GM19240 (cell line): ENCODE results near the gene BMAL1.
A peak's percentile ranks its signal among the peaks of the same experiment; 100 is the strongest.

Experiments
- DNase-seq: peaks from one replicate; pipeline ENCODE4 v3.0.0; 2011; ENCODE audit warnings: low spot score; ENCODE audit not compliant: insufficient read length

The BMAL1 gene

DNA sequence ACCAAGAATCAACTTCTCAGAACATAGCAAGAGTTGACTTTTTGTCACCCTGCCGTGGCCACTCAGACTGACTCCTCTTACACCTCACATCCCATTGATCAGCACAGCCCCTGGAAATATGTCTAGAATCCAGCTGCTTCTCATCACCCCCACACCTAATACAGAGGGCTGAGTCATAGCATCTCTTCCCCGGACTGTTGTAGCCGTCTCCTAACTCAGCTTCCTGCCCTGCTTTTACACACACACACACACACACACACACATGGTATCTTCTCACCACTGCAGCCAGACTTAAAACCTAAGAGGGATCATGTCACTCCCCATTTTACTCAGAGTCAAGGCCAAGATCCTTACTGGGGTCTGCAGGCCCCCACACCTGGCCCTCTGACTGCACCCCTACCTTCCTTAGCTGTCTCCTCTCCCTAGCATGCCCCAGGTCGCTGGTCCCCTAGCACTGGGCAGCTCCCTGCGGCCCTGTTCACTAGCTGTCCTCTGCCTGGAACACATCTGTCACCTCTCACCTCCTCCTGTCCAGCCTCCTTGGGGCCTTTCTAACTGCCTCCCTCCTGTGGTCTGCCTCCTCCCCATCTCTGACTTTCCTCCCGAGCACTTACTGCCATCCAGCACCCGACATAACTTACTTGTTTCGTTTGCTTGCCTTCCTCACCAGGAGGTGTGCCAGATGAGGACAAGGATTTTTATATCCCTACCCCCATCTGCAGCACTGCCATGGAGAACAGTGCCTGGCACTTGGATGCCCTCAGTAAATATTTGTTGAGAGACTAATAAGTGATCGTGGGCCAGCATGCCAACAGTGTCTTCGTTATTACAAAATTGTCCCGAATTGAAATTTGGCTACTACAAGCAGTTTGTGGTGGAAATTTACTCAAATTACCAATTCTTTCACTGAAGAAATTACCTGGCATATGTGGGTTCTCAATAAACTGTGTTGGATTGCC, 61.9 kb downstream of the BMAL1 start:
- DNase-seq: no peak

DNA sequence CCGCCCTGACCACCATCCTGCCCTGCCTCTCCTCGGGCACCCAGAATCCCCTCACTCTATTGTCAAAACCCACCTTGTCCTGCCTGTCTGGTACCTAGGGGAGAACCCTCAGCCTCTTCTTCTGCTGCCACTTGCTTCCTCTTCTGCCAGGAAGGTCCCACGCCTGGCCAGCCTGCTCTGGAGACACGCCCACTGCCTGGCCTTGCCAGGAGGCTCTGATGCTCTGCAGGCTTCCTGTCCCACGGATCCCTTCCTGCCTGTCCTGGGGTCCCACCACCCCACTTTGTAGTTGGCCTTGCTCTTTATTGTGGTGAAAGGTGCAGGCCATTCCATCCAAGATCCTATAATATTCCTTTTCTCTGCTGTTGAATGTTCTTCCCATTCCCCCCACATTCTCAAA, 63.4 kb downstream of the BMAL1 start:
- no peak for DNase-seq

DNA sequence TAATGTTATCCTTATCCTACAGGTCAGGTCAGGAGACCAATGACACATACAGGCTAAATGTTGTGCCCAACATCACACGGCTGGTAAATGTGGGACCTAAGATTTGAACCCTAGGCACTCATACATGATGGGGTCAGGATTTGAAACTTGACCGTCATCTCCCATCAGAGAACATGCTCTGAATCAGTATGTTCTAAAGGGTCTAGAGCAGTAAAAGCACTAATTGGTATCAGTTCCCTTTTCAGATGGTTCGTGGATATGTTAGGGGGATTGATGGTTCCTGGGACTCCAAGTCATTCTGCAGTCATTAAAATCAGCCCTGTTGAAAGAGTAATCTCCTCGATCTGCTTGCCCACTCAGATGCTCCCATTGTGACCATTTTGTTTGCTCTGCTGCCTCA, 65.5 kb downstream of the BMAL1 start:
- DNase-seq: no peak

DNA sequence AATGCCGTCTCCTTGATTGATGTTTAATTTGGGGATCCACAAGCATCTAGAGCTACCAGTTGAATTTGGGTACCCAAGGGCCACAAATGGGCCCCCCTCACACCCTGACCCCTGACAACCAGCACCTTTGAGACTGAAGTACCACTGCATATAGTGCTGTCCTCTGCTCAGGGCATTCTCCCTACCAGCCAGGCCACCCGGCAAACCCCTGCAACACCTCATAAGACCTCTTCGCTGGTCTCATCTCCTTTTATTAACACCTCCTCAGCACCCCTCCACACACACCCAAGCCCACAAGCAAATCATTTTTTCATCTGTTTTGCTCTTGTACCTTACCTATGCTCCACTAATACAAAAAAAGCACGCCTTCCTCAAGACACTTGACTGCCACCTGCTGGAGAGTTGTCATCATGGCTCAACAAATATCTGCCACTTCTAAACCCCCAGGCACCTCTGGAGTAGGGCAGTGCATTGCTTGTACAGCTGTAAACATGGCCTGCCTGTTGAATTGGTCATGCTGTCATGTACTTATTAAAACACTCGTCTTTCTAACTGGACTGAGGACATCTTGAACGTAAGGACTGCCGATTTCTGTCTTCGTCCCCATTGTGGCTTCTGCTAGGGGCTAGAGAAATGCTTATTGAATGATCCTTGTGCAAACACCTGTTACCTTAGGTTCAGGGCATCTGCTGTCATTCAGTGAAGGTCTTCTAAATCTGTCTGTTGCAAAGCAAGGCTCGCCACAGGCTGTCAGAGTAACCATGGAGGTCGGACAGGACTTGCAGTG, 66.5 kb downstream of the BMAL1 start:
- peak; percentile 45 for DNase-seq

DNA sequence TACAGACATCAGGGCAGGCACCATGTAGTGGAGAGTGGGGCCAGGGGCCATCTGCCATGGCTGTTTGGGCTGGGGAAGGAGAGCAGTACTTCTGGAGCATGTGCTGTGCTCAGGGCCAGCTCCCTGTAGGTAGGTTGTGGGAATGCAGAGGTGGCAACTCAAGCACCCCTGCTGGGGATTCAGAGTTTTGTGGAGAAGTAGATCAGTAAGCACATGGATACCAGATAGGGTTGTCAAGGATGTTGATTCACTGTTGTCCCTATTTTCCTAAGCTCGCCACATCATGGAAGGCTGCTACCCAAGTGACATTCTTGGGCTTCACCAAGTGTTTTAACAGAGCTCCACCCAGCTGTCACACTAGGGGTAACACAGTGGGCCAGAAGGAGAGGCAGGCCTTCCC, 67.2 kb downstream of the BMAL1 start:
- no peak for DNase-seq

DNA sequence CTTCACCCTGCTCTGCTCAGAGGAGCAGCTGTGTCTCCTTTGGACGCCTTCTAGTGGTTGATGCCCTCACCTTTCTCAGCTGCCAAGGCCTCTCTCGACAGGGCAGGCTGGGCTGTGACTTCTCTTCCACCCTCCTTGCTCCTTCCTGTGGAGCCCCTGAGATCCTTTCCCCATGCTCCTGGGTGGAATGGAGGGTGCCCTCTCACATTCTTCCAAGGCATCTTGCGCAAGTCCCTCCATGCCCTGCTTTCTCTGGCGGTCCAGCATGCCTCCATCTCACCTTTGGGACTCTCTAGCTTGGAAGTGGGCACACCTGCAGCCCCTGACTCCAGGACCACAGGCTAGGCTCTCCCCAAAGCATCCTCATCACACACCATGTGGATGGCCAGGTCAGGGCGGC, 68.9 kb downstream of the BMAL1 start:
- DNase-seq: no peak

DNA sequence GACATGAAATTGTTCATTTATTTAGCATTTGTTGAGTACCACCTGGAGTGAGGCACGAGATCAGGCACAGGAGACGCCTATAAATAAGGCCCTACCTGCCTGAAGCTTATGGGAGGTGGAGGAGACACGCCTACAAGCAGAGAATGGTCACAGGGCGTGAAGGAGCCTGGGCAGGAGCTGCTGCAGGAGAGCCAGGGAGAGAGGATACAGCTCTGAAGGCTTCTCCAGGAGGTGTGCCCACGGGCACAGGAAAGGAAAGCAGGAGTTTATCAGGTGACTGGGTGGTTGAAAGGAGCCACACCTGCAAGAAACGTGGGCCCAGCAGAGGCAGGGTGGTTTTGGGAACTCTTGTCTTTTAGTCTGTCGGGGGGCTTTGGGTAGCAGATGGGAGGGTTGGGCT, 70.3 kb downstream of the BMAL1 start:
- DNase-seq: no peak

DNA sequence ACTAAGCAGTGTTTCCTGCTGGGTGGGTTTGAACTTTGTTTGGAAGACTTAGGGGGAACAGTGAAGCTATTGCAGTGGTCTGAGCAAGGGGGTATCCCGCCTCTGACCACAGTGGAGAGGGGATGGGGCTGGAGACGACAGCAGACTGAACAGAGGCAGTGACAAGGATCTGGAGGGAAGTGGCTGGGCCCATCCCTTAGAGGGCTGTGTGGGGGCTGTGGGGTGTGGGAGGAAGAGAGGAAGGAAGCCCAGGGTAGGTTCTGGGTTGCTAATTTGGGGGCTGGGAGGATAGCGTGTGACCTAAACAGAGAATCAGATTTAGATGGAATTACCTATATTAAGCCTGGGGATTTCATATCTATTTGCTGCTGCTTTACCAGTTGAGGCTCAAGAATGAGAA, 70.7 kb downstream of the BMAL1 start:
- DNase-seq: no peak

DNA sequence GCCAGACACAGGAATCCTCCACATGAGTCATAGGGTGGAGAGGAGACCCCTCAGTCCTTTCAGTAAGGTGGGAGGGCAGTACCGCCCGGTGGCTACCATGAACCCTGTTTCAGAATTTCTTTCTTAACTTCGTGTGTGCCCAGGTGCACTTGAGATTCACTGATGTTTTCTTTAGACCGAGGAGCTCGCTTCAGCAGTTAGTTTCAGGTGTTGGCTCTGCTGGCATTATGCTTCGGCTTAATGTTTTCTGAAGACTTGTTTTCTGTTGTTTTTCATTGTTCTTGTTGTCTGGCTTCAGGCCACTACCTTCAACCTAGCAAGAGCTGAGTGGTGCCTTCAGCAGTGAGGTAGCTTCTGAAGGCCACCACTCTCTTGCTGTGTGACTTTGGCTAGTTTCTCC, 71.5 kb downstream of the BMAL1 start:
- no peak for DNase-seq

DNA sequence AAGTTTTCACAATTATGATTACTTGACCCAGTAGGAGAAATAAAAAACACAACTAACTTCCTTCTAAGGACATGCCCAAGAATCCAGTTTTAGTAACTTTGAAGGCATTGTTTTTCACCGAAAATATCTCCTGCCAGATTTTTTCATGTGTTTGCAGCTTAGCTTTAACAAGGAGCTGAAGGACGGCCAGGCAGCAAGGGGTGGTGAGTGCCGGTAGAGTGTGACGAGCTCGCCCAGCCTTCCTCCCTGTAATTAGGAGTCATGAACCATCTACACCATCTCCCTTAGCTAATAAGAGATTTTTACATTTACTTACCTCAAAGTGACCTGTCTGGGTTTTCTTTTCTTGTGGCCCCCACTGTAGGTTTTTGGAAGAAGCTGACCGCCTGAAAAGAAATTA, 72.0 kb downstream of the BMAL1 start:
- no peak for DNase-seq

DNA sequence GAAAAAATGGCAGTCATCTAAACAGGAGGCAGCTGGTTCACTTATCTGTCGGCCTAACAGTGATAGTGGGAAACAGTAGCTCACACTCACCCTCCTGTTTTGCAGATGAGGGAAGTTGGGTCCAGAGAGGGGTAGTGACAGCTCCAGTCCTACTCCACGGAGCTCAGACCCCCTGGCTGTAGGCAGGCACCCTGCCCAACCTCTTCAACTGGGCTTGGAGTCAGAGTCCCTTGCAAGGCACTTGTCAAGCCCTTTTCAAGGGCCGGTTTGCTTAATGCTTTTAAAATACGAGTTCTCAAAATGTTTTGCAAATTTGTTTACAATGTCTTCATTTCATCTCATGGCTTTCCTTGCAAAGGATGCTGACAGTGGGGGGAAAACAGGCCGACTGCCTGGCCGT, 75.1 kb downstream of the BMAL1 start:
- no peak for DNase-seq

DNA sequence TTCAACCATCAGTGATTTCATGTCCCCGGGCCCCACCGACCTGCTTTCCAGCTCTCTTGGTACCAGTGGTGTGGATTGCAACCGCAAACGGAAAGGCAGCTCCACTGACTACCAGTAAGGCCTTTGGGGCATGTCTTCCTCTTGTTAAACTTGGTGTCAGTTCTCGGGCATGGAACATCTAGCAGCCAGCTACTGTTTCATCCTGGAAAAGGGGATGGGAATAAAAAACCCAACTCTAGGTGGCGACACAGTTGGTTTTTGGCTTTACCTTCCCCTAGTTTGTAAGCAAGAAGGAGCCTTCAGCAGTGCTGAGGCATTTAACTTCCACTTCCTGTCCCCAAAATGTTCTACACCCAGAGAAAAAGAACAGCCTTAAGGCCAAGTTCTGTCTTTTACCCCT, 76.7 kb downstream of the BMAL1 start:
- no peak for DNase-seq

DNA sequence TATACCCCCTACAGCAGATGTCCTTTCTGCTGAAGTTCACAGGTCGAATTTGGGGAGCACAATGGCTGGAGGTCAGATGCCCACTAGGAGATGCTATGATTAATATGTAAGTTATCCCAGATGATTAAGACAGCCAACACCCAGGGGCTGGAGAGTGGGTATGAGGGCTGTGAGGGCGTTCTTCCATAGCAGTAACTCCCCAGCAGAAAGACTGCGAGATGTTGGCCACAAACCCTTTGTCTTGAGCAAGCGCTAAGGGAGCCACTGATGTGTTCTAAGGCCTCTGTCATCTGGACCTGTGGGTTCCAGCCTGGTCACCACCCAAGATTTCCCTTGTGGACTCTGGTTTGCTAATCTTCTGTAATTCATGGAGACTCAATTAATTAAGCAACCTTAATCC, 77.6 kb downstream of the BMAL1 start:
- no peak for DNase-seq

DNA sequence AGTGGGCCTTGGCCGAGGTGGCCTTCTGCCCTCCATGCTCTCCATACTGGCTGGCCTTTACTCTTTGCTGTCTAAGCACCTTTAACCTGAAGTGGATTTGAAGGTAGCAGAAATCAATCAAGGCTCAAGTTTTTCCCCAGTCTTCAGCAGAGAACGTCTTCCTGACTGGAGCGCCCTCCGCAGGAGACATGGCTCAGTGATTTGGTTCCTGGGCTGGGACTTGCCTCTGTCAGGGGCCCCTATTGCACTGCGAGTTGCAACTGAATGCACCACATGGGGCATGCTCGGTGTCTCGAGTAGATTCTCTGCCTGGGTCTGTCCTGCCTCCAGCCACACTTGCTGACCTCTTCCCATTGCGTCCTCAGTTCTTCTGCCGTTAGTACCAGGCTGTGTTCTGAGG, 79.6 kb downstream of the BMAL1 start:
- DNase-seq: no peak

DNA sequence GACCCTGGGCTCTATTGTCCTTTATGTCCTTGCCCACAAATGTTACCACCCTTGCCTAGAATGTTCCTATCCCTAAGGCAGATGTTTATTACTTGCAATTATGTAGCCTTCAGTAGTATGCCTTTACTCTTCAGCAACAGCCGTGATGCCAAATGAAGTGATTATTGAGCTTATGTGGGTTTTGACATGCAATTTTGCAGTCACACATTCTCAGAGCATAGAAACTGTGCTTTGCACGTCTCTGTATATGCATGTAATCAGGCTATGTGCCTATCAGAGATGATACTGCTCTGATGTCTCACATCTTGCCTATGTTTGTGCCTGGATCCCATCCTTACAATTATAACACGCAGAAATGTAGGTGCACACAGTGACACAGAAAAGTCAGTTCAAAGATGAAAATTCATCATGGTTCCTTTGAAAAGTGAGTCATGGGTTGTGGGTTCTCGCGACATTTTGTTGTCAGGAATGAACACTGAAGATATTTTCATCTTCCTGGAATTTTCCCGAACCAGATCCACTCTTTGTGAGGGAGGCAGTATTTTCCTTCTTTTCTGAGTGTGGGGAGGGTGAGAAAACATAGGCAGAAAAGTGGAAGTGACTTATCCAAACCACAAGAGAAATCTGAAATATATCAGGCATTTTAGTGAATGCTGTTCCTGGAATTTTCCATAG, 81.1 kb downstream of the BMAL1 start:
- no peak for DNase-seq

DNA sequence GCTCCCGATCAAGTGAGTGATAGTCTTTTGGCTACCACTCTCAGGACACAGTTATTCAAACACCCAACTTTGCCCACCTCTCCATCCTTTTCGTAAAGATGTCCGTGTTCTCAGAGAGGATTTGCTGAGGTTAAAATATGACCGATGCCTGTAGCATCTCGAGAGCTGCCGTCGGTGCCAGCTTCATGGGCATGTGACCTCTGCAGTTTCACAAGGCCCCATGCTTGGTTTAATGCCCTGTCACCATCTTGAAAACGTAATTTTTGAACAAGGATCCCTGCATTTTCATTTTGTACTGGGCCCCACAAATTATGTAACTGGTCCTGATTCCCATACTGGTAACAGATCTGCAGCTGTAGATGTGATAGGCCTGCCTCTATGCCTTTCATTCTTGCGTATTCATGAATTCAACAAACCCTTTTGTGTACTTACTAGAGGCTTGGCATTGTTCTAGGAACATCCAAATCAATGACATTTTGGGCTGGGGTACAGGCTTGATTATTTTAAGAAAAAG, 85.1 kb downstream of the BMAL1 start:
- DNase-seq: no peak

DNA sequence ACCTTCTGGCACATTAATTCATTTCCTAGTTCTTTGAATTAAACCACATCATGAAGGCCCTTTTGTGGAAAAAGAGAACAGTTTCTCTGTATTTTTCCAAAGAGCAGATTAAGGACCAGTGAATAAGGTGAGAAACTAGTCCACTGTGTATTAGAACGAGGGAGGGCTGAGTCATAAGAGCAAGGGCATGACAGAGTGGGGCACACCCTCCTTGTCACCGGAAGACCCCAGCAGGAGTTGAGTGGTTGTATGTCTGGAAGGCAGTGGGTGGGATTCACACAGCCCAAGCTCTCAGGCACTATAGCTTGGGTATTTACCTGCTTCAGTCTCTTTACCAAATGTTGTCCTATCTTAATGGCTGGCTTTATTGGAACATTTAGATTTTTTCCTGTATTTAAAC, 86.8 kb downstream of the BMAL1 start:
- DNase-seq: no peak

DNA sequence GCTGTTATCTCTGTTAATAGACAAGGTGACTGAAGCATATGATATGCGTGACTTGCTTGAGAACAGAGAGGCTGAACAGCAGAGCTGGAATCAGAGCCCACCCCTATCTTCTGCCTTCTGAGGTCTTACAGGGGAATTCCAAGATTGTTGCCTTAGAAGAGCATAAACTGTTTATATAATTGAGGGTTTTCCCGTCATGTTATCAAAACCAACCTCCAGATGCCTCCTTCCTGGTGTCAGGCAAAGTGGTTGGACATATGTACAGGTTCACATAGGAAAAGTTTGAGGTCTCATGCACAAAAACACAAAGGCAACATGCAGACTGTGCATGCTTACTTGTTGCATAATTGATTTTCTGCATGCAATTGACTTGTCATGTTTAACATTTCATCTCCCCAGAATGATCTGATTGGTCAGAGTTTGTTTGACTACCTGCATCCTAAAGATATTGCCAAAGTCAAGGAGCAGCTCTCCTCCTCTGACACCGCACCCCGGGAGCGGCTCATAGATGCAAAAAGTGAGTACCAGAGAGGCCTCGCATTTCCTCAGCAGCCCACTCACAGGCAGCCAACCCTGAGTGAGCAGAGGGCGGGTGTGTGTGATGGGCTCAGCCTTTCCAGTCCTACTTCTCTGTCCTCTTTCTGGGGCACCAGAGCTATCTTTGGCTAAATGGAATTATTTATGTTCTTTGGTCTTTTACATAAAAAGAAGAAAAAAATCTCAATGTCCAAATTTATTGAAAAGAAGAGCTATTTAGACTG, 88.9 kb downstream of the BMAL1 start:
- DNase-seq: no peak

DNA sequence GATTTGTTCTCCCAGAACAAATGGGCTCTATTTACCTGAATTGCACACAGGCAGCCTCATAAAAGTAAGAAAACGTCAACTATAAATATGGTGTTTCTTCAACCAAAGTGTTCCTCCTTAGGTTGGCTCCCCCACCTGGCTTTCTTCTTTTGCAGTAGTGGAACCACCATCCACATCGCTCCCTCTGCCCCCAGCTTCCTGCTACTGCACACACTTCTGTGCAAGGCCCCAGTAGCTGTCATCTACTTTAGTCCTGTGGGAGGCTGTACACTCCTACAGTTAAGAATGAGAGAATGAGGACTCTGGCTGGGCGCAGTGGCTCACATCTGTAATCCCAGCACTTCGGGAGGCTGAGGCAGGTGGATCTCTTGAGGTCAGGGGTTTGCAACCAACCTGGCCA, 89.5 kb downstream of the BMAL1 start:
- DNase-seq: no peak

DNA sequence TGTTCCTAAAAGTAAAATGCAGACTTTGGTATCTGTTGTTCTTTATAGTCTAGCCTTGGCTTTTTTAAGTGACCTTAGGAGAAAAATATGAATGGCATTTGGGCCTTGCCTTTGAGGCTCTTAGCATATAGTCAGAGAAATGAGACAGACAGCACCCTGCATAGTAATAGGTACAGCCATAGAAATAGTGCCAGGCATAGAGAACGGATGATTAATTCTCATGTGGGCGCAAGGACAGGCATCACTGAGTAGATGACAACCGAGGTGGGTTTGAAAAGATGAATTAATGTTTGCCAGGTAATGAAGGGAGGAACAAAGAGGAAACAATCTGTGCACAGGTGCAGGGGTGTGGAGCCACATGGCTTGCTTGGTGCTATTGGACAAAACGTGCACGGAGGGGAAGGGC, 90.5 kb downstream of the BMAL1 start:
- DNase-seq: no peak

DNA sequence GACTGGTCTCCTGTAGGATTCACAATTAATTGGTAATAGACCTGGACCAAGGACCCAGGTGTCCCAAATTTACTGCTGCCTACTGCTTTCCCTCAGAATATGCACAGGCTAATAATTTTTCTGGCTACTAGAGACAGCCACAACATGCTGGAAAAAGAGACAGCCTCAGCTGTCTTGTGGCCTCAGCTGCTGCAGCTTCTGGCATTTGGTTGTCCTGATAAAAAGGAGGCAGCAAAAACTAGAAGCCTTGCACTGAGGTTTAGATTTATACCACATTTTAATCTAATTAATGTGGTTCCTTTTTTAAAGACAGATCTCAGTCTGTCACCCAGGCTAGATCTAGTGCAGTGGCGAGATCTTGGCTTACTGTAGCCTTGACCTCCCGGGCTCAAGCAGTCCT, 95.6 kb downstream of the BMAL1 start:
- no peak for DNase-seq
